Stimulated activated CD4-positive, alpha-beta T cell treated with anti-CD3 and anti-CD28 coated beads, TNF-alpha, amount 100 ng/mL, for 24 hours (primary cell): ENCODE results near the gene HPCAL1.
"Not testable (repeated sequence)": the region's sequence is repeated elsewhere in the genome, so short reads cannot be mapped to it uniquely, and the experiment has no call there.

Experiments used
- DNase-seq, 3 experiments: peaks; one replicate each; pipeline ENCODE4 v3.0.0-alpha.2; 2020; ENCODE audit warnings: low read depth in 3 of 3

Gene HPCAL1

DNA sequence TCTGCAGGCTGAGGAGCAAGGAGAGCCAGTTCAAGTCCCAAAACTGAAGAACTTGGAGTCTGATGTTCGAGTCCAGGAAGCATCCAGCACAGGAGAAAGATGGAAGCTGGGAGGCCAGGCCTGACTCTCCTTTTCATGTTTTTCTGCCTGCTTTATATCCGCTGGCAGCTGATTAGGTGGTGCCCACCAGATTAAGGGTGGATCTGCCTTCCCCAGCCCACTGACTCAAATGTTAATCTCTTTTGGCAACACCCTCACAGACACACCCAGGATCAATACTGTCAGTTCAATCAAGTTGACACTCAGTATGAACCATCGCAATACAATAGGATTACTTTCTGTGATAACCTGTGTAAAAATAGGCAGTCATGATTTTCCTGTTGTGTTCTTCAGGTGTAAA lies 154.5 kb downstream of the HPCAL1 start:
- not testable (repeated sequence) for DNase-seq

- DNase-seq, result no peak
These were observed 155.3 kb downstream of the HPCAL1 start for GRCh38 chr2:10457846-10458598.

DNA sequence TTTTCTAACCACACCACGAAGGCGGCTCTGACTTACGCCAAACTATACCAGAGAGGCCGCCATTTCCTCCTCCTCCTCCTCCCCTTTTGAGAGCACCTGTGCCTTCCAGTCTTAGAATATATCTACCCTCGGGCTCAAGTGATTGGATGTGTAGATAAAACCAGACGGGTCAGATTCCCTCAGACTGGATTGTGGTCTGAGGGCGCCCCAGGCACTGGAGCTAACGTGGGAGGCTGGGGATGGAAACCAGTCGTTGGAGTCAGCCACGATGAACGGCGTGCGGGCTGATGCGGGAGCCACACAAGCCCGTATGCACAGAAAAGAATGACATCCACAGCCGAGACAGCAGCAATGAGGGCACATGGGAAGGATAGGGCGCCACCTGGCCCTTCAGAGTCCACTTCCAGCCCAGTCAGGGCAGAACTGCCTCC lies 157.7 kb downstream of the HPCAL1 start:
- no peak for DNase-seq

GRCh38 chr2:10462178-10463083 lies 159.7 kb downstream of the HPCAL1 start:
- no peak for DNase-seq

DNA sequence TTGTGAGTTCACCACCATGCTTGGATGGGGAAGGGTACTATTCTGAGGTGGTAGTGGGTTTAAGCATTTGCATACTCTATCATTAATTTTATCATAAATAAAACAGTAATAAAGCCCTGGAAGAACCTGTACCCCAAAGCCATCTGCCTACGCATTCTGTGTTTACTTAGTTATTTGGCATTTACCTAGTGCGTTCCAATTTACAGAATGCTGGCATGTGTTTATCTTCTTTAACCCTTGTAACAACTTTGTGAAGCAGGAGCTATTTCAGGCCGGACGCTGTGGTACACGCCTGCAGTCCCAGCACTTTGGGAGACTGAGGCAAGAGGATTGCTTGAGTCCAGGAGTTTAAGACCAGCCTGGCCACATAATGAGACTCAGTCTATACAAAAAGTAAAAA lies 163.2 kb downstream of the HPCAL1 start:
- DNase-seq, result no peak

- DNase-seq, result no peak
These were observed 164.1 kb downstream of the HPCAL1 start for GRCh38 chr2:10466801-10467200.

- no peak for DNase-seq
These were observed 164.7 kb downstream of the HPCAL1 start for GRCh38 chr2:10467401-10467800.

- no peak for DNase-seq
These were observed 166.6 kb downstream of the HPCAL1 start for GRCh38 chr2:10469301-10469700.

DNA sequence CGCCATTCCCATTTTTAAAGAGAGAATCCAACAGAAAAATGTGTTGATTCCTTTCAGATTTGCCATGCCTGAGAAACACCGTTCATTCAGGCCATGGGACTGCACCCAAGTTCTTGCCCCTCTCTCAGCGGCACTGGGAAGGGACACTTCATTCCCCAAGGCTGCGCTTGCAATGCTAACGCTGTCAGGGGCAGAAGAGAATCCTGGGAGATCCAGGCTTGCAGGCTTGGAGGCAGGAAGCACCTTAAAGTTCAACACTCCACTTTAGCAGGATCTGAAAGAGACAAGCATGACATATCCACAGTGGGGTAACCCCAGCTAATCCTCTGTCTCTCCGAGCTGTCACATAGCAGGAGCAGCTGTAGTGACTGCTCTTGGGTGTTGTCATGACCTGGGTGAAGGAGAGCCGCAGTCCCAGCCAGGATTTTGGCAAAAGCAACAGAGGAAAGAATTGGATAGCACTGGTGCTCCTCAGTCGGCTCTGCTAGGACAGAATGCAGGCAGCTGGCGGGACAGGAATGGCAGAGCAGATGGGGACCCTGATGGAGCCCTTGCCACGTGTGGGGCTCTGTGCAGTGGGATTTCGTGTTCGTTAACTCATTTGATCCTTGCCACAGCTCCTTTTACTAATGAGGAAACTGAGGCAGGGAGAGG lies 167.4 kb downstream of the HPCAL1 start:
- no peak for DNase-seq

DNA sequence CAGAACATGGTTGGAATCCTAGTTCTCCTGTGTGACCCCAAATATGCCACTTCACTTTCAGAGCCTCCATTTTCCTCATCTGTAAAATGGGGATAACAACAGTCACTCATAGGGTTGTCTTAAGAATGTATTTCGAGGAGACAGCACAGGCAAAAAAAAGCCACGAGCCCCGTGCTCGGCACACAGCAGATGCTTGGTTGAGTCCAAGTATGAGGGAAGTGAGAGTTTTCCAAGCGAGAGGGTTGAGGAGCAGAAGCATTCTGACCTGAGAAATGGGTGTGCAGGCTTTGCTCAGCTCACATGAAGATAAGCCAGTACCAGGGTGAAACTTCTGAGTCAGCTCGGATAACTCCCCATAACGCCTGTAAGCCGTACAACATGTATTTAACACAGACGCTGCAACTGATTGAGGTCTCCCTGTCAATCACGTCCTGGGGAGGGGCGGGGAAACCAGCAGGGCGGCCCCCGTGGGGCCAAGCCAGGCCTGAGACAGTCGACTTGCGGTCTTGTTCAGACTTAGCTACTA lies 168.4 kb downstream of the HPCAL1 start:
- no peak for DNase-seq

- no peak for DNase-seq
These were observed 169.3 kb downstream of the HPCAL1 start for GRCh38 chr2:10471955-10472354.

DNA sequence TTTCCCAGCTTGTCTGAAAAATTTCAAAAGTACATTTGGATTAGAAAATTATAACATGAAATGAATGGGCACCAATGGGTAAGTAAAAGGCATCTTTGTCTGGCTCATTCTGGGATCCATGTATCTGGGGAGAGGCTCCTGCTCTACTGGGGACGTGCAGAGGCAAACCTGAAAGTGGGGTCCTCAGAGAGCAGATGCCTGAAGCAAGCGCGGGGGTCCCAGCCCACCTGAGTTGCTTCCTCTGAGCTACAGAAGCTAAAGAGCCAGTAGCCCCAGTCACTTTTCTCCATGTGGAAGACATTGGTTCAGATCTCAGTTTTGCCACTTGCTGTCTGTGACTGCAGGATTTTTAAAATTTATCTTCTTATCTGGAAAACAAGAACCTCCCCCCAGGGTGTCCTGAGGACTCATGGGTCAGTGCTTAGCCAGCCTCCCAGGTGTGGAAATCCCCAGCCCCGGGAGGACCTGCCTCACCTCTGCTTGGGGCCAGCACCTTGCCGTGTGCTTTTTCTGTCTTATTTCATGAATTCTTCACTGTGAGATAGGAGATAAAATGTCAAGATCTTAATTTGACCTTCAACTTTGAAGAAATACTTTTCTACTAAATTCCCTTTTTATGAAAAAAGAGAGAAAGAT lies 170.5 kb downstream of the HPCAL1 start:
- no peak for DNase-seq

GRCh38 chr2:10475221-10475722 lies 172.6 kb downstream of the HPCAL1 start:
- DNase-seq, result no peak

DNA sequence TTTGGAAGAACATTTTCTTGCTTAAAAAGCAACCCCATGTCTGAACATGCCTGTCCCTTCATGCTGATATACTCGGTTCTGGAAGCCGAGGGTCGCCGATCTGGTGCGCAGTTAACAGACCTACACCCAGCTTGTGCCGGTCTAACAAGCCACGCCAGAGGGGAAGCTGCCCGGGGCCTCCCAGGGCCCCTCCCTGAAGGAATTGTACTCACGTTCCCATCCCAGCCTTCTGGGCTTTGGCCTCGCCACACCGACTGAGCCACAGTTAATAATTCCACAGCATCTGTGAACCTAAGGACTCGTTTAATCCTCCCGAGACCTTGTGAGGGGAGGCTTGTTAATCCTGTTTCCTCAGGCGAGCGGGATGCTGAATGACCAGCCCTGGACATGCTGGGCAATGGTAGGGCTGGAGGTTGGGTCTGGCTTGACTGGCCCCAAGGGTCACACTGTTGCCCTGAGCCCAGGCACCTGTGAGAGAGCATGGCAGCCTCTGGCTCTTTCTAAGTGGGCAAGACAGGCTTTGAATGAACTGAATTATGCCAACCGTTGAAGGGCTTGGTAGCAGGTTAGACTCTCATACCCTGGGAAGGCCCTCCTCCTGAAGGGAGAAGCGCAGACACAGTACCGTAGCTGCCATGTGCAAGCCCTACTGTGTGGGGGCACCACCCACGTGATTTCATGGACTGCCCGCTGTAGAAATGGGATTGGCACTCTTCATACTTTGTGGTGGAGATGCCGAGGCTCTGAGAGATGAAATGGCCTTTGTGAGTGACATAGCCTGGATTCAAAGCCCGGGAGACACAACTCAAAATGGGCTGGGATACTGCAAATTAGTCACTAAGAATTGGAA lies 173.3 kb downstream of the HPCAL1 start:
- no peak for DNase-seq

- no peak for DNase-seq
These were observed 174.2 kb downstream of the HPCAL1 start for GRCh38 chr2:10476723-10477442.
